ENCODE results near the gene PKP2.
A peak's percentile ranks its signal among the peaks of the same experiment; 100 is the strongest.

The PKP2 gene

GRCh38 chr12:32809846-32810245 lies 86.7 kb downstream of the PKP2 start:
- no peak for DNase-seq (ENCODE audit: low read depth in 2 of 2)

DNA sequence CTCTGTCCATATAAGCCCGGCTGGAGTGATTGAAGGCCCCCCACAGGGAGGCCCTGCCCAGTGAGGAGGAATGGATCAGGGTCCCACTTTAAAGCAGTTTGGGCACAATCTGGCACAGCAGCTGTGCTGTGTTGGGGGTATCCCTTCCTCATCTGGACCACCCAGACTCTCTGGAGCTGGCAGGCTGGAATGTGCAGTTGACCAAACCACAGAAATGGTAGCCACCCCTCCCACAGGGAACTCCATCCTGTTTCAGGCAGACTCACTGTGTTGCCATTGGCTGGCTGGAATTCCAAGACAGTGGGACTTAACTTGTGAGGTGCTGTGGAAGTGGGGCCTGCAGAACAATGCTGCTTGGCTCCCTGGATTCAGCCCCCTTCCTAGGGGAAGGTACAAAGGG lies 87.4 kb downstream of the PKP2 start:
- DNase-seq (ENCODE audit: low read depth in 2 of 2) = no peak

- DNase-seq (ENCODE audit: low read depth in 2 of 2) = no peak
Observed at GRCh38 chr12:32804301-32804700, 92.3 kb downstream of the PKP2 start.

DNA sequence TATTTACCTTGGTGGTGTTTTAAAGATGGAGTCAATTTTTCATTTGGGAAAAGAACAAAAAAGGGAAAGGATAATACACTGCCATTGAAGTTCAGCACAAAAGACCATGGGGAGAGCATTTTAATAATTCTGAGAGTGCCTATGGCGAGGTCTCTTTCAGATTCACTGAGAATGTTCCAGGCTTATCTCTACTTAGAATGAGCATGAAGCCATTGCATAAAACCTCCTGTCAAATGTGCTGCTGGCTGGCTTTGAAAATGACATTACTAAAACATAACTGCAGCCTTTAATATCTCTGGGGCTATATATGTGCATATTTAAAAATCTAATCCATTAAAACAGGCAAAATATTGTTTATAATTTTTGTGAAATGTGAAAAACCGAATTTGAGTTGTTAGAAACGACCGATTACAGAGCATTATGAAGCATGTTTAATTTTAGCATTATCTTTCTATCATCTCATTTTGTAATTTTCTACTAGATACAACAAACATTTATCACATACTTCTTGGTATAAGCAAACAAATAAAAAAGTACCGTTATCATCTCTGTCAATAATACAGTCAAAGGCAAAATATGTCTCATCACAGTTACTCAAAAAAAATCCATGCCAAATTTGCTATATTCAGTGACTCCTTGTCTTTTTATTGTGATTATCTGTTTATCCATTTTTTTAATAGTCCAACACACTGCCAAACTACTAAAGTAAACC lies 95.2 kb downstream of the PKP2 start:
- DNase-seq (ENCODE audit: low read depth in 2 of 2) = no peak

DNA sequence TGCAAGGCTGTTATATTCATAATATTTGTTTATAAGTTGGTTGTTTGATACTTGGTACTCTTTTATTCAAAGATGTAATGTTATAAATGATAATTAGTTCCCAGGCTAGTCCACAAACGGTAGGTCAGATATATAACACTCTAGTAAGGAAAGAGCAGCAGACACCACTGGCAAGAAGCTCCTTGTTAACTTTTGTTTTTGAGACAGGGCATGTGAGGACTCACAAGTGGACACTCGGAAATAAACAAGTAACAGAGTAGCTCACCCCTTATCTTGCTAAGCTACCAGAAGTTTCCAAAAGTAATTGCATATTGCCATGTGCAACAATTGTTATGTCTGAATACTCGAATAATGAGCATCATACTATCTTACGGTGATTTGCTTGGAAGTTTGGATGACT lies 102.3 kb downstream of the PKP2 start:
- DNase-seq (ENCODE audit: low read depth in 2 of 2) = no peak

GRCh38 chr12:32789916-32790315 lies 106.7 kb downstream of the PKP2 start:
- DNase-seq (ENCODE audit: low read depth in 2 of 2) = no peak

GRCh38 chr12:32789446-32789845 lies 107.1 kb downstream of the PKP2 start:
- no peak for DNase-seq (ENCODE audit: low read depth in 2 of 2)

DNA sequence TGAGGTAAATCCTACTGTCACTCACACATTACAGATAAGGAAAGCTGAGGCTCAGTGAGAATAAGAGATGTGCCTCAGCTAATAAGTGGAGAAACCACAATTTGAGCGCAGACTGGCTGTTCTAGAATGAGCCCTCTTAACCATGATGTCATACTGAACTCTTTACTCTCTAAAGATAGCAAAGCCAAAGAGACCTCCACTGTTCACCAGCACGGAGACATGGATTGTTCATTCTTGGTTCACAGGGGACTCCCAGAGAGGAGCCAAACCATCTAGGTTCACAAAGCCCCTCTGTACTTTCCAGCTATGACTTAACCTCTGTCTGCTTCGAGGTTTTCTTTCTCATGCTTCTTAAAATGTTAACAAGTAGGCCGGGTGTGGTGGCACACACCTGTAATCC lies 108.2 kb downstream of the PKP2 start:
- no peak for DNase-seq (ENCODE audit: low read depth in 2 of 2)

DNA sequence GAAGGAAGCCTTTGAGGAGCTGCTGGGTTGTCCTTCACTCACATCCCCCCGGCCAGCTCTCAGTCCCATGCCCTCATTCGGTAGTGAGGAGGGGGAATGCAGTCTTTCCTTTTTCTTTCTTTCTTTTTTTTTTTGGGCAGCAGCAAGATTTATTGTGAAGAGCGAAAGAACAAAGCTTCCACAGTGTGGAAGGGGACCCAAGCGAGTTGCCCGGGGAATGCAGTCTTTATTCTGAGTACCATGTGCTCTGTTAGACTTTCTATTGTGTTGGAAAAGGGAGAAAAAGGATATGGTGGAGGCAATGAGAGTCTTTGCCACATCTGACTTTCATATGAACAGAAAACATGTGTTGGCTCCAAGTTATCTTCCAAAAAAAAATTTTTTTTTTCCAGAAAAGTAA lies 111.0 kb downstream of the PKP2 start:
- DNase-seq (ENCODE audit: low read depth in 2 of 2) = no peak

- no peak for DNase-seq (ENCODE audit: low read depth in 2 of 2)
Observed at GRCh38 chr12:32783029-32783428, 113.5 kb downstream of the PKP2 start.

- no peak for DNase-seq (ENCODE audit: low read depth in 2 of 2)
Observed at GRCh38 chr12:32780071-32780470, 116.5 kb downstream of the PKP2 start.

- no peak for DNase-seq (ENCODE audit: low read depth in 2 of 2)
Observed at GRCh38 chr12:32777691-32778175, 118.8 kb downstream of the PKP2 start.

DNA sequence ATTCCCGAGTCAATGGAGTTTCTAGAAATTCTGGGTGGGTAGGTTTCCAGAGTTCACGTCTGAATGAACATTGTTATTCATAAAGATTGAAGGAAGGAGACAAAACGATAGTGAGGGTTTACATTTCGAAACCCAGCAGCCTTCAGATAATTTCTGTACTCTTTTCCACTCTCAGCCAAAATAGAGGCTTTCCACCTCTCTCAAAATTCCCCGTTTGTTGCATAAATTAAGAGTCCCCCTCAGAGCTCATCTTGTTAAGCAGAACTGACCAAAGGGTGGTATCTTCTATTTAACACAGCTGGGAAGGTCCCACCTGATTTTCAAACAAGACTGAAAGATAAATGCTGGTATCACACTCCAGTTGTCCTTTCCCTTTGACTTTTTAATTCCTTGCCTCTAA lies 119.4 kb downstream of the PKP2 start:
- DNase-seq (ENCODE audit: low read depth in 2 of 2) = no peak

DNA sequence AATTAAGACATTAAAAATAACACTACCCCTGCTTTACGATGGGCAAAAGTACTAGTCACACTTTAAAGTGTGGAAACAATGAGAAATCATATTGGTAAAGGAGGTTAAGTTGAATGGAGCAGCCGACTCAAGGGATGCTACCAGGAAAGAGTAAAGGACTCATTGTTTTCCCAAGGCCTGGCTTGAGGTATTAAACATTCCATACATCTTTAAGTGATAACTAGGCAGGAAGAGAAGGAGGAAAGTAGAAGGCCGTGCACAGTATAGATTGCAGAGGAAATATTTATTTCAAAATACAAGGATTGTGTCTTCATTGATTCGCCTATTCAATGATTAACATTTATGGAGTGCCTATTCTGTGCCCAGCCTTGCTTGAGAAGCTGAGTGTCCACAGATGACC lies 120.3 kb downstream of the PKP2 start:
- no peak for DNase-seq (ENCODE audit: low read depth in 2 of 2)

GRCh38 chr12:32773691-32774090 lies 122.9 kb downstream of the PKP2 start:
- no peak for DNase-seq (ENCODE audit: low read depth in 2 of 2)

- no peak for DNase-seq (ENCODE audit: low read depth in 2 of 2)
Observed at GRCh38 chr12:32770141-32770540, 126.4 kb downstream of the PKP2 start.

DNA sequence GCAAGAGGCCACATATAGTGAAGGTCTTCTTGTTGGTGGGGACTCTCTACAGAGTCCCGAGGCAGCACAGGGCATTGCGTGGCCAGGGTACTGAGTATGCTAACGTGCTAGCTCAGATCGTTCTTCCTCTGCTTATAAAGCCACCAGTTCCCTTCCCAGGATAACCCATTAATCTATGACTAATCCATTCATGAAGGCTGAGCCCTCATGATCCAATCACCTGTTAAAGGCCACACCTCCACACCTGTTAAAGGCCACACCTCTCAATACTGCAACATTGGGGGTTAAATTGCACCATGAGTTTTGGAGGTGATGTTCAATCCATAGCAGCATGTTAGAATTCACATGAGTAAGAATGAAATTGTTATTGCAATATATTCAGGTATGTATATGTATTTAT lies 128.1 kb downstream of the PKP2 start:
- no peak for DNase-seq (ENCODE audit: low read depth in 2 of 2)

DNA sequence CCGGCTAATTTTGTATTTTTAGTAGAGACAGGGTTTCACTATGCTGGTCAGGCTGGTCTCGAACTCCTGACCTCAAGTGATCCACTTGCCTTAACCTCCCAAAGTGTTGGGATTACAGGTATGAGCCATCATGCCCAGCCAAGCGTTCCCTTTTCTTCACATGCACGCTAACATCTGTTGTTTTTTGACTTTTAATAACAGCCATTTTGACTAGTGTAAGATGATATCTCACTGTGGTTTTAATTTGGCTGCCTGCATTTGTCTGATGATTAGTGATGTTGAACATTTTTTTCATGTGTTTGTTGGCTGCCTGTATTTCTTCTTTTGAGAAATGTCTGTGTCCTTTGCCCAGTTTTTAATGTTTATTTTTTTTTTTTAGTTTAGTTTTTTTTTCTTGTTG lies 130.7 kb downstream of the PKP2 start:
- DNase-seq (ENCODE audit: low read depth in 2 of 2) = no peak

DNA sequence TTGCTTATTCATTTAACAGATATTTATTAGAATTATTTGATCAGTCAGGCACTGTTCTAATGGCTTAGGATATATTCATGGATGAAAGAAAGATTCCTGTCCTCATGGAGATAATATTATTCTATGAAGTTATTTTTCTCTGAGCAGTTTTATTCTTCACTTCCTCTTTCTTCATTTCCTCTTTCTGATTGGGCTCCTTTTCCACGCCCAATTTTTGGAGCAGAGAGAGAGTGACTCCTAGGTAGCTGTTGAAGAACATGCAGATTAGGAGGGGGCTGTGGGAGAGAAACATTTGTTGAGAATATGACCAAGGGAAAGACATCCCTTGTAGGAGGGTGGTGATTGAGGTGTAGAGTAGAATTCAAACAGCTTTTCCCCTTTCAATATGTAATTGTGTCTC lies 134.9 kb downstream of the PKP2 start:
- DNase-seq (ENCODE audit: low read depth in 2 of 2) = no peak

GRCh38 chr12:32757157-32757556 lies 139.4 kb downstream of the PKP2 start:
- no peak for DNase-seq (ENCODE audit: low read depth in 2 of 2)

- no peak for DNase-seq (ENCODE audit: low read depth in 2 of 2)
Observed at GRCh38 chr12:32756476-32757066, 140.0 kb downstream of the PKP2 start.

DNA sequence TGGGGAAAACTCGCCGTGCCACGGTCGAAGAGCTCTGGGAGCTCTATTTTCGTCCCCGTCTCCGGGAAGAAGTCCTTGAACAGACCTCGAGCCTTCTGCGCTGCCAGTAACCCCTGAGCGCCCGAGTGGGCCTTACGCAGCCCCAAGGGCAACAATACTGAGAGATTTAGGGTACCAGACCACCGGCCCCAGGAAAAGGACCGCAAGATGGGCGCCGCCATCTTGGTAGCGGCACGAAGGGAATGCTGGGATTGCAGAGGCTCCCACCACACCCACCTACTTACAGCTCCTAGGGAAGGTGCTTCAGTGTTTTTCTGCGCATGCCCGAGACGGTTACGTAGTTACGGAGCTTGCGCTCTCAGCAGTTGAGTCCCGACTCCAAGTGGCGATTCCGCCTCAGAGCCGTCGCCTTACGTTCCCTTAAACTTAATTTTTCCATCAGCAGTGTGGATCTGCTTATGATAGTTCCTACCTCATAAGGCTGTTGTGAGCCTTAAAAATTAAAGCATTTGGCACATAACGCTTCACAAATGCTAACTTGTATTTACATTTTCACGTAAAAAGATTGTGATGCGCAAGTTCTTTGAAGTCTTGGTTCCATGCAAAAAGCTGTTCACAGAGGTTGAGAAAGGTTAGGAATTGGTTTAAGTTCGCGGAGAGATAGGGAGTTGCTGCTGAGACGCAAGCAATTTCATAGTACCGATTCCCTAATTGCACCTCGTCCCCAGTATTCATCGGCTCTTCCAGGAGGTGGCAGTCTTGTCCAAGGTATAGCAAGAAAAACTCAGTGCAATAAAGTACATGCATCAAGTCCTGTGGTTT lies 140.7 kb downstream of the PKP2 start, which contains the start of gene YARS2:
YARS2 (minus strand) TSS at position 244 of the 822 bp plus-strand sequence; CDS start at position 221, 23 bp downstream.
- DNase-seq (ENCODE audit: low read depth in 2 of 2) = peak; percentile 79 to 84
